Femur (tissue), 1 donor: ENCODE measurements around the gene S1PR1.

Experiments
- DNase-seq: peaks from one replicate; pipeline ENCODE4 v3.0.0-alpha.2; 2017

Gene S1PR1

DNA sequence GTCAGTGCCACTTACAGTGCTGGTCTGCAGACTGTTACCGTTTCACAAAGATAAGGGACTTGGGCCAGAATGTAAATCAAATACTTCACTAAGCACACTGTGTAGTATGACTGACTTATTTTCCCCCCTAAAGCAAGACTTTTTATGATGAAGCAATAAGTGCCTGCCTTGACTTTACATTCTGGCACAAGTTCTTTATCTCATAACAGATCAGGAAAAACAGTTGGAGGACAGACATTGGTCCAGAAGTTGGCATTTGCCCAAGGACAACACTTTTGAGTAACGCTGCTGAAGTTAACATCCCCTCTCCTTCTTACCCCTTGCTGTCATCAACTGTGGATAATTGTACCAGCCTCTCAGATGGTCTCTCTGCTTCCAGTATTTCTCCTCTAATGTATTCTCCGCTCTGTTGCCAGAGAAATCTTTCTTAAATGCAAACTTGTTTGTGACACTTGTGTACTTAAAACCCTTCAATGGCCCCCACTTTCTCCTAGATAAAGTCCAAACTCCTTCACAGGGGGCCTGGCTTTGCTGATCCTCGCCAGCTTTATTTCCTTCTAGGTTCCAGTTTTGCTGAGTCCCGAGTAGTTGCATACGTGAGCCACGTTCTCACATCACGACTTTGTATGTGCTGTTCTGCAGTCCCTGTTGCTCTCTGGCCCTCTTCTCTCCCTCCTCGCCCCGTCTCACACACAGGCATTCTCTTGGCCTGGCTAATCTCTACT, 45.7 kb downstream of the S1PR1 start:
- DNase-seq, result no peak

GRCh38 chr1:101283443-101283842, 46.6 kb downstream of the S1PR1 start:
- no peak for DNase-seq

- DNase-seq, result no peak
Measured at GRCh38 chr1:101284021-101284420, 47.2 kb downstream of the S1PR1 start.

GRCh38 chr1:101284622-101285218, 47.9 kb downstream of the S1PR1 start:
- no peak for DNase-seq

- no peak for DNase-seq
Measured at GRCh38 chr1:101285922-101286570, 49.2 kb downstream of the S1PR1 start.

- peak; percentile 67 for DNase-seq
Measured at GRCh38 chr1:101288491-101288944, 51.7 kb downstream of the S1PR1 start.

- no peak for DNase-seq
Measured at GRCh38 chr1:101290119-101290921, 53.5 kb downstream of the S1PR1 start.
